ENCODE data around the gene DNMT1.

GRCh38 chr19:10173527-10173926 is 21.2 kb downstream of the DNMT1 start:
- TF ChIP-seq CTCF (IDR thresholded peaks at IDR 0.05; ENCODE audit: low read length) (no peak), EZH2phosphoT487 (IDR thresholded peaks at IDR 0.05; ENCODE audit: low read length) (no peak)

Data from MM.1S (cell line).